Measurements from ENCODE around the gene SNX8.

The SNX8 gene

GRCh38 chr7:2212906-2213305 is 101.3 kb downstream of the SNX8 start:
- Histone ChIP-seq H3K27me3 (ENCODE audit: control insufficient read depth, insufficient read depth, low read length) (no peaks in the 10 kb centered on the region), H3K9me3 (ENCODE audit: control insufficient read depth, insufficient read depth, low read length) (no peaks in the 10 kb centered on the region), H3K36me3 (ENCODE audit: control insufficient read depth, insufficient read depth, low read length) (peaks cover 75% of the 10 kb centered on the region), H3K4me1 (ENCODE audit: control insufficient read depth, insufficient read depth, low read length) (no peaks in the 10 kb centered on the region), H3K9ac (ENCODE audit: low read depth, low read length) (no peak overlapping the region), H3K4me3 (ENCODE audit: low read depth, low read length) (no peak overlapping the region)

DNA sequence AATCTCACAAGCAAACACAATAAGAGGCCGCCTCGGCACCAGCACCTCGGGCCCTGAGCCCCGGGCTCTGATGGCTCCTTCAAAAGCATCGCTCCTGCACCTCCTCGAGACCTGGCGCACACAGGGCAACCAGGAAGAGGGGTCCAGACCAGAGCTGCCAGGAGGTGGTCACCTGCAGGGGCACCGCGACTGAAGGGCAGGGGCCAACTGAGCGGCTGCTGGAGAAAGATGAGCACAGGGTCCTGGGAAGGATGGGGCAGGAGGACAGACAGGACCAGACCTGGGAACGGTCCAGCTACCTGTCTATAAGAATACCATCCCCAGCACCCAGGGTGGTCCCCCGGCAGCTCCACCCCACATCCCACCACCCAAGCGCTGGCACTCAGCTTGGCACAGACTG is 102.3 kb downstream of the SNX8 start:
- H3K9ac ChIP-seq (ENCODE audit: low read depth, low read length), result no peak overlapping the region
- H3K4me3 ChIP-seq (ENCODE audit: low read depth, low read length), result no peak overlapping the region
- no peaks in the 10 kb centered on the region for H3K9me3 ChIP-seq (ENCODE audit: control insufficient read depth, insufficient read depth, low read length)
- H3K4me1 ChIP-seq (ENCODE audit: control insufficient read depth, insufficient read depth, low read length), result no peaks in the 10 kb centered on the region
- no peaks in the 10 kb centered on the region for H3K27me3 ChIP-seq (ENCODE audit: control insufficient read depth, insufficient read depth, low read length)
- H3K36me3 ChIP-seq (ENCODE audit: control insufficient read depth, insufficient read depth, low read length), result peaks cover 75% of the 10 kb centered on the region

- no peaks in the 10 kb centered on the region for H3K27me3 ChIP-seq (ENCODE audit: control insufficient read depth, insufficient read depth, low read length)
- H3K4me3 ChIP-seq (ENCODE audit: low read depth, low read length), result no peak overlapping the region
- no peaks in the 10 kb centered on the region for H3K9me3 ChIP-seq (ENCODE audit: control insufficient read depth, insufficient read depth, low read length)
- no peaks in the 10 kb centered on the region for H3K4me1 ChIP-seq (ENCODE audit: control insufficient read depth, insufficient read depth, low read length)
- H3K36me3 ChIP-seq (ENCODE audit: control insufficient read depth, insufficient read depth, low read length), result peaks cover 69% of the 10 kb centered on the region
- H3K9ac ChIP-seq (ENCODE audit: low read depth, low read length), result no peak overlapping the region
Measured at GRCh38 chr7:2211259-2211880, 102.9 kb downstream of the SNX8 start.

- H3K27me3 ChIP-seq (ENCODE audit: control insufficient read depth, insufficient read depth, low read length), result no peaks in the 10 kb centered on the region
- no peaks in the 10 kb centered on the region for H3K4me1 ChIP-seq (ENCODE audit: control insufficient read depth, insufficient read depth, low read length)
- no peak overlapping the region for H3K9ac ChIP-seq (ENCODE audit: low read depth, low read length)
- H3K9me3 ChIP-seq (ENCODE audit: control insufficient read depth, insufficient read depth, low read length), result no peaks in the 10 kb centered on the region
- peaks cover 62% of the 10 kb centered on the region for H3K36me3 ChIP-seq (ENCODE audit: control insufficient read depth, insufficient read depth, low read length)
- no peak overlapping the region for H3K4me3 ChIP-seq (ENCODE audit: low read depth, low read length)
Measured at GRCh38 chr7:2210551-2211258, 103.5 kb downstream of the SNX8 start.

- Histone ChIP-seq H3K9me3 (ENCODE audit: control insufficient read depth, insufficient read depth, low read length) (no peaks in the 10 kb centered on the region), H3K4me3 (ENCODE audit: low read depth, low read length) (no peak overlapping the region), H3K4me1 (ENCODE audit: control insufficient read depth, insufficient read depth, low read length) (no peaks in the 10 kb centered on the region), H3K27me3 (ENCODE audit: control insufficient read depth, insufficient read depth, low read length) (no peaks in the 10 kb centered on the region), H3K36me3 (ENCODE audit: control insufficient read depth, insufficient read depth, low read length) (peaks cover 58% of the 10 kb centered on the region), H3K9ac (ENCODE audit: low read depth, low read length) (no peak overlapping the region)
Measured at GRCh38 chr7:2209961-2210323, 104.3 kb downstream of the SNX8 start.

GRCh38 chr7:2209146-2209960 is 104.9 kb downstream of the SNX8 start:
- no peaks in the 10 kb centered on the region for H3K4me1 ChIP-seq (ENCODE audit: control insufficient read depth, insufficient read depth, low read length)
- no peak overlapping the region for H3K9ac ChIP-seq (ENCODE audit: low read depth, low read length)
- H3K36me3 ChIP-seq (ENCODE audit: control insufficient read depth, insufficient read depth, low read length), result peaks cover 56% of the 10 kb centered on the region
- H3K9me3 ChIP-seq (ENCODE audit: control insufficient read depth, insufficient read depth, low read length), result no peaks in the 10 kb centered on the region
- no peaks in the 10 kb centered on the region for H3K27me3 ChIP-seq (ENCODE audit: control insufficient read depth, insufficient read depth, low read length)
- no peak overlapping the region for H3K4me3 ChIP-seq (ENCODE audit: low read depth, low read length)

DNA sequence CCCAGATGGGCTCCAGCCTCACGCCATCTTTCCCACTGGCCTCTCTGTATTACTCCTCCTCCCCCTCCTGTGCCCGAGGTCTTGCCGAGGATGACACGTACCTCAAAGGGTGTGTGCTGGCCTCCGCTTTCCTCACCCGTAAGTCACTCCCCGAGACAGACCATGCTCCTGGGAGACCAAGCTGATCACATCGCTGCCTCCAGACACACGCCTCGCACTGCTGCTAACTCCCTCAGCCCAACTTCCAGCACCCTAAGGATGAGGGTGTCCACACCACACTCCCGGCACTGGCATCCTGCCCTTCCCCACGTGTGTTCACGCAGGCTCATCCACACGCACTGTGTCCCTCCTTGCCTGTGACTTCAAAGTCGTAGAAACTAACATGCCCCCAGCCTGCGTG is 105.5 kb downstream of the SNX8 start:
- Histone ChIP-seq H3K36me3 (ENCODE audit: control insufficient read depth, insufficient read depth, low read length) (peaks cover 50% of the 10 kb centered on the region), H3K4me1 (ENCODE audit: control insufficient read depth, insufficient read depth, low read length) (no peaks in the 10 kb centered on the region), H3K4me3 (ENCODE audit: low read depth, low read length) (no peak overlapping the region), H3K27me3 (ENCODE audit: control insufficient read depth, insufficient read depth, low read length) (no peaks in the 10 kb centered on the region), H3K9me3 (ENCODE audit: control insufficient read depth, insufficient read depth, low read length) (no peaks in the 10 kb centered on the region), H3K9ac (ENCODE audit: low read depth, low read length) (no peak overlapping the region)

DNA sequence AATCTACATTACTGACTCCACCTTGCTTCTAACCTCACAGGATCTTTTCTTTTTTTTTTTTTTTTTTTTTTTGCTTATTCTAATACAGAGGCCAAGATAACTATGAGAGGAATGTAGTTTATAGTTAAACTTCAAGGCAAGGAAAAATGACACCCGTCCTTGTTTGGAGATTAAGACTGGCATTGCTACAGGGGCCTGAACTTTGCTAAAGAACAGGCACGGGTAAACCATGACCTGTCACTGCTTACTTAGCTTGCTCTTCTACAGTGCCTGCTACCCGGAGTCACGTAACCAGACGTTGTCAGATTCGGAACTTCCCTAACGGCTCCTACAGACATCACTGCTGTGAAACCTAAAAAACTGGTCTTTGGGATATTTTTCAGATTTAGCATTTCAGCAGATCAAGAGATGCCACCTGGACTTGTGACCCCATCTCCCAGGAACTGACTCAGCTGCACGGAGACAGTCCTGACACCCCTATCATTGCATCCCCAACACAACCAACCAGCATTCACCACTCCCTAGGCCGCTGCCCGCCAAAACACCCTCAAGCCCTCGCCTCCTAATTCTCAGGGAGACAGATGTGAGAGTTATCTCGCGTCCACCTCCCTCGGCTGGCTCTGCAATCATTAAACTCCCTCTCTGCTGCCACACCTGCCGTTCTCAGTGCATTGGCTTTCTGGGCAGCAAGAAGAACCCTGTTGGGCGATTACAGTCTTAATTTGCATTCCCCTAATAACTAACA is 109.0 kb downstream of the SNX8 start:
- no peak overlapping the region for H3K4me3 ChIP-seq (ENCODE audit: low read depth, low read length)
- no peaks in the 10 kb centered on the region for H3K9me3 ChIP-seq (ENCODE audit: control insufficient read depth, insufficient read depth, low read length)
- H3K27me3 ChIP-seq (ENCODE audit: control insufficient read depth, insufficient read depth, low read length), result no peaks in the 10 kb centered on the region
- H3K36me3 ChIP-seq (ENCODE audit: control insufficient read depth, insufficient read depth, low read length), result peaks cover 35% of the 10 kb centered on the region
- no peaks in the 10 kb centered on the region for H3K4me1 ChIP-seq (ENCODE audit: control insufficient read depth, insufficient read depth, low read length)
- H3K9ac ChIP-seq (ENCODE audit: low read depth, low read length), result no peak overlapping the region

GRCh38 chr7:2204446-2204845 is 109.8 kb downstream of the SNX8 start:
- H3K27me3 ChIP-seq (ENCODE audit: control insufficient read depth, insufficient read depth, low read length), result no peaks in the 10 kb centered on the region
- H3K9me3 ChIP-seq (ENCODE audit: control insufficient read depth, insufficient read depth, low read length), result no peaks in the 10 kb centered on the region
- no peak overlapping the region for H3K9ac ChIP-seq (ENCODE audit: low read depth, low read length)
- no peak overlapping the region for H3K4me3 ChIP-seq (ENCODE audit: low read depth, low read length)
- H3K36me3 ChIP-seq (ENCODE audit: control insufficient read depth, insufficient read depth, low read length), result peaks cover 38% of the 10 kb centered on the region
- H3K4me1 ChIP-seq (ENCODE audit: control insufficient read depth, insufficient read depth, low read length), result no peaks in the 10 kb centered on the region

DNA sequence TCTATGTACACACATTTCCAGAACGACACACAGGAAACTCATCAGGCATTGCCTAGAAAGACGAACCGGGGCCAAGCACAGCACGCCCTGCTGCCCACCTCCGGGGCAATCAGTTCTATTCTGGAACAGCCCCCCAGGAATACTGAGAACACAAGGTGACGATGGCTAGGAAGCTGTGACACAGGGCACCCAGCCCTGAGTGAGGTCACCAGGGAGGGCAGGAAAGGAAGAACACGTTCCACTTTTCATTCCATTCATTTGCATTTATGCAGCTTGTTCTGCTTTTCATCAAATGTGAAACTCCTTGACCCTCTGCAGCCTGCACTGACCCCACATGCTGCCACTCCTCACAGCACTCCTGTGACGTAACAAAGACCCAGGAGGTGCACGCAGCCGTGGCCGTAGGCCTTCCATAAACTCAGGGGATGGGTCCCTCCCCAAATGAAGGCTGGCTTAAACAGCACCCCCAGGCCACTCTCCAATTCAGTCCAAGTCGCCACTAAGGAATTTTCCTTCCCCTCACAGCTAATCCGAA is 110.4 kb downstream of the SNX8 start:
- H3K27me3 ChIP-seq (ENCODE audit: control insufficient read depth, insufficient read depth, low read length), result no peaks in the 10 kb centered on the region
- no peak overlapping the region for H3K9ac ChIP-seq (ENCODE audit: low read depth, low read length)
- no peak overlapping the region for H3K4me3 ChIP-seq (ENCODE audit: low read depth, low read length)
- H3K4me1 ChIP-seq (ENCODE audit: control insufficient read depth, insufficient read depth, low read length), result no peaks in the 10 kb centered on the region
- peaks cover 34% of the 10 kb centered on the region for H3K36me3 ChIP-seq (ENCODE audit: control insufficient read depth, insufficient read depth, low read length)
- H3K9me3 ChIP-seq (ENCODE audit: control insufficient read depth, insufficient read depth, low read length), result no peaks in the 10 kb centered on the region
